Osteocyte (in vitro differentiated cells): ENCODE data around the gene METTL27. TPM values are rescaled to one million over a fixed set of nuclear protein-coding genes. Genes with fewer than 3 reads are reported as not detected.
A peak's percentile ranks its signal among the peaks of the same experiment; 100 is the strongest.
"Not testable (repeated sequence)": the region's sequence is repeated elsewhere in the genome, so short reads cannot be mapped to it uniquely, and the experiment has no call there.

Source experiments
- DNase-seq: peaks from one replicate; pipeline ENCODE4 v3.0.0; 2021; ENCODE audit warnings: mixed read lengths; ENCODE audit not compliant: unreplicated experiment; ENCODE audit errors: extremely low spot score
- H3K27ac Mint-ChIP-seq: one replicate; pipeline ENCODE4 v1.8.0; 2021; ENCODE audit warnings: mild to moderate bottlenecking, mixed read lengths; ENCODE audit not compliant: unreplicated experiment
- H3K27me3 Mint-ChIP-seq: one replicate; pipeline ENCODE4 v1.8.0; 2021; ENCODE audit warnings: mixed read lengths; ENCODE audit not compliant: unreplicated experiment
- H3K36me3 Mint-ChIP-seq: one replicate; pipeline ENCODE4 v1.8.0; 2021; ENCODE audit warnings: mixed read lengths; ENCODE audit not compliant: unreplicated experiment
- H3K4me1 Mint-ChIP-seq: one replicate; pipeline ENCODE4 v1.8.0; 2021; ENCODE audit warnings: mixed read lengths; ENCODE audit not compliant: unreplicated experiment
- H3K4me3 Mint-ChIP-seq: one replicate; pipeline ENCODE4 v1.8.0; 2021; ENCODE audit warnings: mild to moderate bottlenecking, moderate library complexity, mixed read lengths; ENCODE audit not compliant: unreplicated experiment
- H3K9me3 Mint-ChIP-seq: one replicate; pipeline ENCODE4 v1.8.0; 2021; ENCODE audit warnings: mixed read lengths; ENCODE audit not compliant: unreplicated experiment
- CTCF ChIP-seq: fragments of 200-600 bp; sonication (generic); IDR thresholded peaks from 2 replicates; pipeline ENCODE4 v1.5.0; 2021; ENCODE audit warnings: antibody characterized with exemption, mild to moderate bottlenecking, moderate library complexity
- total RNA-seq: library from RNA; stranded (reverse); gene quantifications from 2 replicates; pipeline ENCODE4 v1.2.1, GENCODE V29; 2021

The METTL27 gene
- total RNA-seq, 1 donor from 2014 or later: 2.2 TPM

GRCh38 chr7:73887762-73888161 is 45.4 kb upstream of the METTL27 start:
- Mint-ChIP-seq H3K9me3 (no peaks in the 10 kb centered on the region), H3K4me1 (peaks cover 19% of the 10 kb centered on the region), H3K4me3 (no peak overlapping the region), H3K27me3 (no peaks in the 10 kb centered on the region), H3K36me3 (no peaks in the 10 kb centered on the region), H3K27ac (no peak overlapping the region)
- DNase-seq: no peak
- TF ChIP-seq CTCF: no peak

GRCh38 chr7:73885975-73886798 is 43.9 kb upstream of the METTL27 start:
- H3K27ac Mint-ChIP-seq: peak overlapping the region; percentile 40
- no peaks in the 10 kb centered on the region for H3K9me3 Mint-ChIP-seq
- no peak for TF ChIP-seq CTCF
- H3K27me3 Mint-ChIP-seq: no peaks in the 10 kb centered on the region
- peaks cover 15% of the 10 kb centered on the region for H3K4me1 Mint-ChIP-seq
- no peak overlapping the region for H3K4me3 Mint-ChIP-seq
- H3K36me3 Mint-ChIP-seq: no peaks in the 10 kb centered on the region
- DNase-seq: no peak

- H3K4me3 Mint-ChIP-seq: no peak overlapping the region
- H3K36me3 Mint-ChIP-seq: no peaks in the 10 kb centered on the region
These were observed 43.2 kb upstream of the METTL27 start for GRCh38 chr7:73885433-73885974.

GRCh38 chr7:73884867-73885422 is 42.6 kb upstream of the METTL27 start:
- H3K4me1 Mint-ChIP-seq: peaks cover 21% of the 10 kb centered on the region
- not testable (repeated sequence) for H3K27ac Mint-ChIP-seq, H3K4me3 Mint-ChIP-seq, H3K36me3 Mint-ChIP-seq, DNase-seq, H3K9me3 Mint-ChIP-seq, H3K27me3 Mint-ChIP-seq

More at GRCh38 chr7:73885433-73885974, 43.2 kb upstream of the METTL27 start:
- Mint-ChIP-seq H3K27me3 (peaks cover under 1% of the 10 kb centered on the region), H3K27ac (no peak overlapping the region), H3K9me3 (no peaks in the 10 kb centered on the region), H3K4me1 (peaks cover 16% of the 10 kb centered on the region)
- DNase-seq: no peak
- TF ChIP-seq CTCF: no peak

GRCh38 chr7:73882047-73882402 is 39.7 kb upstream of the METTL27 start:
- Mint-ChIP-seq H3K4me3 (no peak overlapping the region), H3K36me3 (no peaks in the 10 kb centered on the region), H3K27me3 (peaks cover 4% of the 10 kb centered on the region), H3K27ac (no peak overlapping the region), H3K9me3 (no peaks in the 10 kb centered on the region), H3K4me1 (peaks cover 19% of the 10 kb centered on the region)
- no peak for DNase-seq
- TF ChIP-seq CTCF: no peak
